Frontal cortex (tissue), 4 donors: ENCODE results near the gene ZMIZ1. TPM values are rescaled to one million over a fixed set of nuclear protein-coding genes. Genes with fewer than 3 reads are reported as not detected.
A peak's percentile ranks its signal among the peaks of the same experiment; 100 is the strongest.

Experiments
- DNase-seq, 2 donors: peaks; one replicate each; pipeline ENCODE4 v3.0.0; 2012; ENCODE audit warnings: low spot score in 2 of 2
- FAIRE-seq: peaks from 2 replicates; lab custom pipeline; 2012; peaks lifted over from hg19 to GRCh38; lab: Jason Lieb, UNC
- total RNA-seq: library from RNA; depleted of rRNA; stranded (reverse); fragments of >200 nt; gene quantifications from one replicate; pipeline ENCODE4 v1.2.3, GENCODE V29; 2014
- donor health status: control.
- donor health status: control.
- donor health status: control.

ZMIZ1 gene
- total RNA-seq, 1 donor from 2014 or later = 19.6 TPM

DNA sequence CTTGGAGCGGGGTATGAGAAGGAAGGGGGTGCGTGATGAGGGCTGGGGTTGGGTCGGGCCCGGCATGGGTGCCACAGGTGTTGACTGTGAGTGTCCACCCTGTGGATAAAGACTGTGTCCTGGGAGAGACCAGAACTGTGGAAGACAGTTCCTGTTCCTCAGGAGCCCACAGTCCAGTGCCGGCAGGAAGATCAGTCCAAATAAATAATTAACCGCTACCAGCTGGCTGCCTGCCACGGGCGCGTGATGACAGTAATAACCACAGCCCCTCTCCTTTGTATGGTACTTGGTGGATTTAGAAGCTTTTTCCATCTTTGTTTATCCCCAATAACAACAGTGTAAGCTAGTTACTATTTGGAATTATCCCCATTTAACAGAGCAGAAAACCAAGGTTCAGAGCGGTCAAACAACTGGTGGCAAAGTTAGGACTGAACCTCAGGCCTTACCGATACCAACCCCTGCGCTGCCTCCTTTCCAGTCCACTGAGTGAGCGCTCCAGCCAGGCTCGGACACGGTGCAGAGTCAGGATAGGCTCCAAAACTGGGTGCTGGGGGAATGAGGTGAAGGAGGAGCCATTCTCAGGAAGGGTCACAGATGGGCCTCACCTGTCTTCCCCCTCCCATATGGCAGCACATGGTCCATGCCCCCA lies 5.1 kb downstream of the ZMIZ1 start:
- FAIRE-seq (no peak), DNase-seq (no peak)

DNA sequence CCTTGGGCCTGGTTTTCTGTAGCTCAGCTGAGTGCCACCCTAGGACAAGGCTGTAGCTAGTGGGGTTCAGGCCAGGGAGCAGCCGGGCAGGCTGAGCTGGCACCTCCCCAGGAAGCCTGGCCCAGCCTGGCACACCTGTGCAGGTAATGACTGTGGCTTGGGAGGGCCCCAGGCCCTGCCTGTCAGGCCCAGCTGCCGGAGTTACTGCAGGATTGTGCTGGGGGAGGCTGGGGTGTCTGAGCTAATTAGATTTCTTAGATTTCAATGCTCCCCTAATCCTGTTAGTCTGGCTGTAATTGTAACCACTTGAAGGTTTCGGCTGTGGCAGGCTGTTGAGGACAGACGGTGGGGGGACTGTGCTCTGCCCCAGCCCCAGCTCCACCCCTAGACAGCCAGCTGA lies 6.0 kb downstream of the ZMIZ1 start:
- FAIRE-seq = no peak

DNA sequence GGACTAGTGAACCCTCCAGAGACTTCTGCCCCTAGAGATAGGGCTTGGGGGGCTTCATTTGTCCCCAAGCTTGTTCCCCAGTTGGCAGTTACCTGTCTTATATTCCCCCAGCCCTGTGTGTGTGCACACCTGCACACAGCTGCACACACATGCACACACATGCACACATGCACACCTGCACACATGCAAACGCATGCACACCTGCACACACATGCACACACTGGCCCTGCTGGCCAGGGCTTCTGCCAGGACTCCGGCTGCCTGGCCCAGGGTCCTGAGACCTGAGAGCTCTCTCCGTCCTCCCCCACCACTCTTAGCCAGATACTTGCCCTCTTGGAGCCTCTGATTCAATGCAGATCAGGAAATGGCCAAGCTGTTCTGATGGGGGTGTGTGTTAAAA lies 6.7 kb downstream of the ZMIZ1 start:
- DNase-seq = no peak
- FAIRE-seq = no peak

More for the DNA sequence above, 6.0 kb downstream of the ZMIZ1 start:
- DNase-seq = no peak

DNA sequence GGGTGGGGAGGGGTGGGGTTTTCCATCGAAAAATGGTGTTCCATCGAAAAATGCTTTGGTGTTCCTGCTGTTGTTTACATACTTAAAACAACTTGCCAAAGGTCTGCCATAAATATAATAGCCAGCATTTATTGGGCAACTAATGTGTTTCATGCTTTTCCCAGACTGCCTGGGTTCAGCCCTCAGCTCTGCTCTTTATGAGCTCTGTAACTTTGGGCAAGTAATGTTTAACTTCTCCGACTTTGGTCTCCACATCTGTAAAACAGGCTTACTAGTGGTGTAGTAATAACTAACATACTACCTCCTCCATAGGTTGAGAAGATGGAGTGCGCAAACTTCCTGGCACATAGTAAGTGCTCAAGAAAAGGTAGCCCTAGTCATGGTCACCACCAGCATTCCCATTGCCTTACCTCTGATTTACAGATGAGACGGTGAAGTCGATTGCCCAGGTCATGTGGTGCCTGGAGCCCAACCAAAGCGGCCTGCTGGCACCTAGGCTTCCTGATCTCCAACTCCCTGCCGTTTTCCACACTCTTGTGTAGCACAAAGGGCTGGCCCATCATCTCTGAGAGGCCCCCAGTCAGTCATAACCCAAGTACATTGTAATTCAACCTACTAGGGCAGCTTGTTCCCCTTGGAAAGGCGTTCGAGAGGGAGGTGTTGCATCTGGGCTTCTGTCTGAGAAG lies 8.9 kb downstream of the ZMIZ1 start:
- no peak for DNase-seq
- FAIRE-seq = no peak

DNA sequence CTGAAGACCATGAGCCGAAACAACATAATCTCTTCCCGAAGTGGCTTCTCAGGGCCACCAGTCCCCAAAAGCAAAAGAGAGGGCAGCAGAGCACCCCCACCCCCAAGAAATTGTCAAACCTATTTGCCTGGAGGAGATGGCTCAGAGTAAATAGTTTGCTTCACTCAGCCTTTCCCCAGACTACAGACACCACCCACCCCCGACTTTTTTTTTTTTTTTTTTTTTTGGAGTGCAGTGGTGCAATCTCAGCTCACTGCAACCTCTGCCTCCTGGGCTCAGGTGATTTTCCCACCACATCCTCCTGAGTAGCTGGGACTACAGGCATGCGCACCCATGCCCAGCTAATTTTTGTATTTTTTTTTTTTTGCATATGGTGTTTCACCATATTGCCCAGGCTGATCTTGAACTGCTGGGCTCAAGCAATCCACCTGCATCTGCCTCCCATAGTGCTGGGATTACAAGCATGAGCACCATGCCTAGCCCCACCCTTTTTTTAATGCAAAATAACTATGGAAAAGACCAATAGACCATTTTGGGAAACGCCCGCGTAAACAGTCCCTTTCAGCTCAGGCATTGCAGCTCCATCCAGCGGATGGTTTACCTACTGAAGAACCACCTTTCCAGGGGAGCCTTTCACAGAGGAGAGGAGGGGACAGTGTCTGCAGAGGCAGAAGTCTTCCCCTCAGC lies 9.7 kb downstream of the ZMIZ1 start:
- no peak for DNase-seq
- FAIRE-seq = no peak

DNA sequence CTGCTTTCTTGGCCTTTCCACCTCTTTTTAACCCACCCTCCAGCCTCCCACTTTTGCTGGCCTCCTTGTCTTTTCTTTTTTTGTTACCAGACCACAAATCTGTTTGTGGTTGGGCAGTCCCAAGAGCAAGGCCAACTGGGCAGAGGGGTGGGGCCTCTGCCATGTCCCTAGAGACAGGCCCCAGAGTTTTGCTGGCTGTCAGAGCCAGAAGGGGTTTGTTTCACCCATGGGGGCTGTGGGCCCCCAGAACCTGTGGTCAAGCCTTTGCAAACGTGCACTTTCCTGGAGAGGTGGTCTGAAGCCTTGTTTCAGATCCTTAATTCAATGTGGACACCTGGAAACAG lies 10.3 kb downstream of the ZMIZ1 start:
- no peak for FAIRE-seq

DNA sequence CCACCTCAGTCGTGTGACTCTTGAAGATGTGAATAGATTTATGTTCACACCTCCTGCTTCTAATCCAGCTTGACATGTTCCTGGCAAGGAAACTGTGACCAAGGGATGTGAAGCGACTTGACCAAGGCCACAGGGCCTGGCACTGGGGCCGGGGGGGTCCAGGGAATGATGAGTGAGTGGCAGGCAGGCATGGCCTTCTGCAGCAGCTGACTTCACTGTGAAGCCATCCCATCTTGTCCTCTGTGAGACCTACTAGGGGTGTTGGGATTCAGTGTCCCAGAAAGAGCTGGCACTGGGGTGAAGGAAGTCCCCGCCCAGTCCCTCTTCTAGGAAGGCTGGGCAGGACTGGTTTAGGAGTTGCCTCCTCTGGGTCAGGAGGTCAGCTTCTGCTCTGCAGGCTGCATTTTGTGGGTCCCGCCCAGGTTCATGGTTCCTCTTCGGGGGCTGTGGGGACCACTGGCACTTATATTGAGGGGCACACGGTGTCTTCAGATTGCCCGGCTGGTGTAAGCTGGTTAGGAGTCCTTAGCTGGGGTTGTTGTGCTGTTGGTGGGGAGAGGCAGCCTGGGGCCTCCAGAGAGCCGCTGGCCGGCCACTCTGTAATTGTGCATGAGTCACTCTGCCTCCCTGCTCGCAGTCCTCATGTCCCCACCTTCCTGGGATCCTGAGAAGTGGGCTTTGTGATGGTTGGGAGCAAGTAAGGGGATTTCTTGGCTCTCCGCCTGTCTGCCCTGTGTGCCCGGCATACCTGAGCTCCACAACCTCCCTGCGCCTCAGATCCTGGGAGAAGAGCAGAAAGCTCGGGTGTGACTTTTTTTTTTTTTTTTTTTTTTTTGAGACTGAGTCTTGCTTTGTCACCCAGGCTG lies 11.0 kb downstream of the ZMIZ1 start:
- FAIRE-seq (no peak), DNase-seq (no peak)

More for the DNA sequence above, 10.3 kb downstream of the ZMIZ1 start:
- no peak for DNase-seq

DNA sequence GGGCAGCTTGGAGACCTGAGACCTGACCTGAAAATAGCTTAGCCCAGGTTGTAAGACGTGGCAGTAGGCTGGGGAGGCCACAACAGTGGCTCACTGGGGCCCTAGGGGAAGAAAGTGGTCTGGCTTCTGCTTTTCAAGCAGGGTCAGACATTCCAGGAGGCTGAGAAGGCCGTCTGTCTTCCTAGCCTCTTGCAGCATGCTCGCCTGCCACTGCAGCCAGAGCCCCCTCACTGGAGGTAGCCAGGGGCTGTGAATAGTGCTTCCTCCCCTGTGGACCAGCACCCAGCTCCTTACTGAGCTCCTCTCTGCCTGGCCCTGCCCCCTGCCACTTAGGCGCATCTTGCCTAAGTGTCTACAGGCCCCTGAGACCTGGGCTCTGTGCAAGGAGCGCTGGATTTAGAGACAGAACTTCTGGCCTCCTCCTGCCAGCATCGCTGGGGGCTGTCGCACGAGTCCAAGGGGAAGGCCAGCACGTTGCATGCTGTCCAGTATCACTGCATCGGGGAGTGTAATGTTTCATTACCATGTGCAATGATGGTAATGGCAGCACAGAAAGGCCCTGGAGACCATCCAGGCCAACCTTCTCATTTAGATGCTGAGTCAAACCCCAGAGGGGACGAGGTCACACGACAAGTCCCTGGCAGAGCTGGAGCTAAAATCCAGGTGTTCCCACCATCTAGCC lies 12.7 kb downstream of the ZMIZ1 start:
- DNase-seq (no peak), FAIRE-seq (no peak)

DNA sequence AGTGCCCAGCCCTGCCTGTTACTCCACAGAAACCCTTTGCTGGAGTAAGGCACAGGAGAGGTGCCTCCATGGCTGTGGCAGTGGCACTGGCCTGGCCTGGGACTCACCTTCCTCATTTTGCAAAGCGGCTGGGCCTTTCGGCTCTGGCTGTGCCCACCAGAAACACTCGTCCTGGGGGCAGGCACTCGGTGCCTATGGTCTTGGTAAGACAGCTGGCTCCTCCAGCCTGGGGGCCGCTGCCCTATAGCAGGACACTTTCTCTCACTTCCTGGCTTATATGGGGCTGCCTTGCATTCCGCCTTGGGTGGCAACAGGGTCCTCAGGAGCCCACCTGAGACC lies 13.2 kb downstream of the ZMIZ1 start:
- FAIRE-seq = no peak

DNA sequence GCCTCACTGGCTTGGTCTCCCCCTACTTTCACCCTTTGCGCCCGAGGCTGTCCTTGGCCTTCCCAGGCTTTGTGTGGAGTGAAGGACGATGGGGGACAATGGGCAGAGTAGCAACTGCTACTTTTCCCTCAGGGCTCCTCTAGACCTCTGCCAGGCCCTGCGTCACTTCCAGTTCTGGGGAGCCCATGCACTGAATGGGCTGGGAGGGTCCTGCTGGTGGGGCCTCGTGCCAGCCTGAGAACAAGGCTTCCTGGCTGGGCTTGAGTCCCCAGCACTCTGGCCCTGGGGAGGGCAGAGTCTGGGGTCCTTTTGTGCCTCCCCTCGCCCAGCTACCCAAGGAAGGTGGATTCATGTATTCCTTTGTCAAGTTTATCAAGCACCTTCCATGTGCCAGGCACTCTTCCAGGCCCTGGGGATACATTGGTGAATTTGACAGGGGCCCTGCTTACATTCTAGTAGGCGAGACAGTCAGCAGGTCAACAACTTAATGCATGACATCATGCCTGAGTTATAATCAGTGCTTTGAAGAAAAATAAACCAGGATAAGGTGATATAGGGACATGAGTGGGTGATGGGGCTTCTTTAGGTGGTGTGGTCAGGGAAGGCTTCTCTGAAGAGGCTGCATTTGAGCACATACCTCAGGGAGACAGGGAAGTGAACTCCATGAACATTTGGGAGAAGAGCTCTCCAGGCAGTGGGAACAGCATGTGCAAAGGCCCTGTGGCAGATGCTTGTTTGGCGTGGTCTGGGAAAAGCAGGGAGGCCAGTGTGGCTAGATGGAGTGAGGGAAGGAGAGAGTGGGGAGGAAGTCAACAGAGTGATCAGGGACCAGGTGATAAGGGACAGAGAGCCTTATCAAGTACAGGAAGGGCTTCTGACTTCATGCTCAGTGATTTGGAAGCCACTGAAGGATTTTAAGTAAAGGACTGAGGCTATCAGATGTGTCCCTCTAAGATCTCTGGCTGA lies 14.1 kb downstream of the ZMIZ1 start:
- FAIRE-seq = no peak
- DNase-seq = no peak

More for the DNA sequence above, 13.2 kb downstream of the ZMIZ1 start:
- no peak for DNase-seq

DNA sequence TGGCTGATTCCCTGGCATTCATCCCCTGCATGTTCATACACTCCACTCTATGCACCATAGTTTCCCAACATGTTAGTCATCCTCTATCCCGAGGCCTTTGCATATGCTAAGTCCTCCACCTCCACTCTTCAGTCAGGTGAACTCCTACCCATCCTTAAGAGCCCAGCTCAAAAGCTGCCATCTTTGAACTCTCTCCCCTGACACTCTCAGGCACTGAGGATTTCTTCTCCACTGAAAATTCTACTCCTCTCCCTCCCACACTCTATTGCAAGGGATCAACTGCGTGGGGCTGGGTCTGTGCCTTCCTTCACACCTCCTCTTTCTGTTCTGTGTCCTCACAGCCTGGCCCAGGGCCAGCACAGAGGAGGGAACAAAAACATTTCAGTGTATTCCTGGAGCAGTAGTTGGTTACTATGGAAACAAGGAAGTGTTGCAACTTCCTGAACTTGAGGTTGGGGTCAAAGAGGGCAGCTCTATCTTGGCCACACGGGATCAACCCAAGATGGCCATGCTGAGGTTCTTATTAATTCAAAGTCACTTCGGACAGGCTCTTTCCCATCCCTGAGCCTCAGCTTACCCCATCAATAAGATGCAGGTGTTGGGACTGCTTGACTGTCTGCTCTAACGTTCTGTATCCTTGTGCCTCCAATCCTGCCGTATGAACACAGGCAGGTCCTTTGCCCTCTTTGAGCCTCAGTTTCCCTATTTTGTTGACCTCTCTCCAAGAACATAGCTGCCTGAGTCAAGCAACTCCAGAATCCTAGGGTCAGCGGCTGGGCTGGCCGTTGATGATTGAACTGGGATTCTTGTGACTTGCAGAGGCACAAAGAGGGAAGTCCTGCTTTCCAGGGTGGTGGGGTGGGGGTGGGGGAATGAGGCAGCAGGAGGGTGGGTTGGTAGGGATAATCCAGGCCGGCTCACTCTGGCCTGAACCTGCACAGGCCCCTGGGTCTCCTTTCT lies 15.5 kb downstream of the ZMIZ1 start:
- no peak for FAIRE-seq
- peak in 1 of 2 donors; percentile 79 for DNase-seq

DNA sequence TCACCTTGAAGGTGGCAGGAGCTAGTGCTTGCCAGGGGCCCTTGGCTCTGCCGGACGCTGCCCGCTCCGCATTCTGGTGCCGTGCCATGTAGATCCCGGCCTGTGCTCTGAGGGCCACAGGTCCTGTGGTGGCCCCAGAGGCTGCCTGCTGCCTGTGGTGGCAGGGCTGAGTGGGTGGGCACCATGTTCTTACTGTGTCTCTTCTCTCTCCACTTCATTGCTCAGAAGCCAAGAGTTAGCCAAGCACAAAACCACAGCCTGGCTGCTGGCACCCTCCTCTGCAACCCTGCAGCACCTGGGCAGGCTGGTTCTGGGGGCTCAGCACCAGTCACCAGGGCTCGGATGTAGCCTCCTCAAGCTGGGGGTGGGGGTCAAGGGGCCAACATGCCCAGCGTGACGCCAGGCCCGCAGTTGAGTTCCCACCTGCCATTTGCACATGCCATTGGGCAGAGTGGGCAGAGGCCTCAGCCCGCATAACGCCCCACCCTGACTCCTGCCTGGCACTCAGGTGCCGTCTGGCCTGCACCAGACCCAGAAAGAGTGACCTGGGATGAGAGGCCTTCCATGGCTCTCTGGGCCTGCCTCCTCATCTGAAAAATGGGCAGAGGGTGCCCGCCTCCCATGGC lies 16.3 kb downstream of the ZMIZ1 start:
- DNase-seq (no peak), FAIRE-seq (no peak)

DNA sequence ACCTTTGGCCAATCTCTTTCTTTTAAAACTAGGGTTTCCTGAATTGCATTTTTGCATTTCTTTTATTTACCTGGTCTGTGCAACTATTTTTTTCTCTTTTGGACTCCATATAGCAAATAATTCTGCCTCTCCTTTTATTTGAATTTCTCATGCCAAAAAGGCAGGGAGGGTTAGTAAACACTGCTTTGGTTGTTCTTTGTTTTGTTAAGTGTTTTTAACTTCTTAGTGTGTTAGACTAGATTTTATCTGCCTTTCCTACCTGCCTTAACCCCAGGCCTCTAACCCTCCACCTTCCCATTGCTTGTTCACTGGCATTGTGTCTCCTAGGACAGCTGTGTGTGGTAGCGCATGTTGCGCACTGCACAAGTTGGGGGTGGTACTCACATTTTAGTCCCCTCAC lies 18.1 kb downstream of the ZMIZ1 start:
- DNase-seq (no peak), FAIRE-seq (no peak)

DNA sequence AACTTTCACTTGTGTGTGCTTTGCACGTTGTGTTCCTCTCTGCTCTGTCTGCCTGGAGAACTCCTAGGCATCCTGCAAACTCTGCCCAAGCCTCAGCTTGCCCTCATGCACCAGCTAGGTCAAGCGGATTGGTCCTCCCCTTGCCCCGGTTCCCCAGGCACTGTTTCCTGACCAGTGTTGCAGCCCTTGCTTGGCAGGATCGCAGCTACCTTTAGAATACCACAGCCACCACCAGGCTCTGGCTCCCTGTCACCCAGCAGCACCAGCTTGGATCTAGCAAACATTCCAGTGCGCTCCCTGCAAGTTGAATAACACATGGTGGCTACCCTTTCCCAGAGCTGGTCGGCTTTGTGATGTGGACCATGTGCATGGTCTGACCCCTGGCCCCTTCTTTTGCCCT lies 19.0 kb downstream of the ZMIZ1 start:
- FAIRE-seq (no peak), DNase-seq (no peak)

DNA sequence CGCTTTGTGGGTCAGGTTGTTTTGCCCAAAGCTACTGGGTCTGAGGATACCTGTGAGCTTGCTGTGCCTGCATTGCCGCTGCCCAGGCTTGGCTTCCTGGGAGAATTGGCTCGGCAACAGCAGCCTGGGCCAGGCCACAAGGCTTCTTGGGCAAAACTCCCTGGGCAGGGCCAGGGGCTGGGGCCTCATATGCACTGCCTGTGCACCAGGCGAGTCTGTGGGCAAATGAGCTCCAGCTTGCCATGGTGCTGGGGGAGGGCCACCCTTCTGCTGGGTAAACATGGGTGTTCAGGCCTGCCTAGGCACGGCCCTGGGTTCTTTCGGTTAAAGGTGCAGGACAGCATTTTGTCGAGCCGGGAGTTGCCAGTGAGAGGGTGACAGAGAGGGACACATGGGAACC lies 19.4 kb downstream of the ZMIZ1 start:
- no peak for DNase-seq
- no peak for FAIRE-seq

DNA sequence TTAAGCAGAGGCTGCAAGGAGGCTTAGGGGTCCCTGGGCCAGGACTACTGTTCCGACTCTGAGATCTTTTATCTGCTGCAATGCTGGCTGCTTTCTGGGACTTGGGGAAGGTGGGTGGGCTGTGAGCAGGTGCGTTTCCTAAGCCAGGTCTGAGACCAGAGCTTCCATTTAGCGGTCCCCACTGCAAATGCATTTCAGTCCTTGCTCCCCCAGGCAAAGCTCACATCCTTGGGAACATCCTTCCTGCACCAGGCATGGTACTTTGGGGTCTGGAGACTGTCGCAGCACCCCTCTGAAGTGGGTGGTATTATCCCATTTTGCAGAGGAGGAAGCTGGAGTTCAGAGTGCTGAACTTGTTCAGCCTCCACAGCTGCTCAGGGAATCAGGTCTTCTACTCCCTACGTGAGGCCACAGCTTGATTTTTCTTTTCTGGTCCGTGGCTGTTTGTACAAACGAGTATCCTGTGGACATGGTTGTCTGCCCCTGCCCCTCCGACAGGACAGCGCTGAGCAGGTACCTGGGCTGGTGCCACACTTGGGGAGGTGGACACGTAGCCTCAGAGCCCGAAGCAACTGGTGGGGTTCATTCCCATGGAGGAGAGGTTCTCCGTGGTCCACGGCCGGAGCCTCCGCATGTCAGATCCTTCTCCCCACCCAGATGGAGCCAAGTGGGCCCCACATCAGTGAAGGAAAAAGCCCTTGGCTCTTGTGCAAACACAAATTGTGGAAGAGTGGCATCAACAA lies 20.0 kb downstream of the ZMIZ1 start:
- FAIRE-seq = no peak
- no peak for DNase-seq

DNA sequence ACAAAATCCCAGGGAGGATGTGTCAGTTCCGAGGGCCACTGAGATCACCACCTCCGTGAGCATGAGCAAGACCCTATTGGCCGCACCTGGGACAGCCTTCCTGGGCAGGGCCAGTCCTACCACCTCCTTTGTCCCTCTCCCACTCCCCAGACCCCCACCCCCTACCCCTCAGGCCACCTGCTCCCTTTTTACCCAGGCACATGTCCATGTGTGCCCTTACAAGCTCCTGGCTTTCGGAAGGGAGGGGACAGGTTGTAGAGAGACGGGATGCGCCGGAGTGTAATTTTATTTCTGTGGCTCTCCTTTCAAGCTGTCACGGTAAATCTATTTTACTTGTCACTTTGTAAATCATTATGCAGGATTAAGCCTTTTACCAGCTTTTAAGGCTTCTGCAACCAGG lies 20.9 kb downstream of the ZMIZ1 start:
- FAIRE-seq (no peak), DNase-seq (no peak)
